Neural cell (in vitro differentiated cells): ENCODE results near the gene TRERF1.

ENCODE experiments used
- EP300 ChIP-seq: fragments of 450-650 bp; conservative IDR thresholded peaks from 2 replicates; pipeline ENCODE4 v1.6.1; 2014; ENCODE audit warnings: antibody characterized with exemption, mild to moderate bottlenecking, moderate library complexity; ENCODE audit not compliant: poor library complexity, severe bottlenecking
- MXI1 ChIP-seq: fragments of 450-650 bp; conservative IDR thresholded peaks from 2 replicates; pipeline ENCODE4 v1.6.1; 2014; ENCODE audit warnings: antibody characterized with exemption, mild to moderate bottlenecking; ENCODE audit not compliant: poor library complexity, severe bottlenecking
- POLR2AphosphoS5 ChIP-seq: IDR thresholded peaks from 2 replicates; pipeline ENCODE4 v1.6.1; 2012
- RAD21 ChIP-seq: fragments of 450-650 bp; conservative IDR thresholded peaks from 2 replicates; pipeline ENCODE4 v1.6.1; 2014; ENCODE audit warnings: antibody characterized with exemption, mild to moderate bottlenecking, moderate library complexity
- TAF1 ChIP-seq: IDR thresholded peaks from 2 replicates; pipeline ENCODE4 v1.6.1; 2012; ENCODE audit warnings: low read depth
- TF ChIP-seq, protein P1 (sequence below): fragments of 450-650 bp; IDR thresholded peaks from 2 replicates; pipeline ENCODE4 v1.5.1; 2014; ENCODE audit warnings: antibody characterized with exemption, mild to moderate bottlenecking, moderate library complexity; ENCODE audit not compliant: poor library complexity, severe bottlenecking

- TF ChIP-seq, protein P1, sequence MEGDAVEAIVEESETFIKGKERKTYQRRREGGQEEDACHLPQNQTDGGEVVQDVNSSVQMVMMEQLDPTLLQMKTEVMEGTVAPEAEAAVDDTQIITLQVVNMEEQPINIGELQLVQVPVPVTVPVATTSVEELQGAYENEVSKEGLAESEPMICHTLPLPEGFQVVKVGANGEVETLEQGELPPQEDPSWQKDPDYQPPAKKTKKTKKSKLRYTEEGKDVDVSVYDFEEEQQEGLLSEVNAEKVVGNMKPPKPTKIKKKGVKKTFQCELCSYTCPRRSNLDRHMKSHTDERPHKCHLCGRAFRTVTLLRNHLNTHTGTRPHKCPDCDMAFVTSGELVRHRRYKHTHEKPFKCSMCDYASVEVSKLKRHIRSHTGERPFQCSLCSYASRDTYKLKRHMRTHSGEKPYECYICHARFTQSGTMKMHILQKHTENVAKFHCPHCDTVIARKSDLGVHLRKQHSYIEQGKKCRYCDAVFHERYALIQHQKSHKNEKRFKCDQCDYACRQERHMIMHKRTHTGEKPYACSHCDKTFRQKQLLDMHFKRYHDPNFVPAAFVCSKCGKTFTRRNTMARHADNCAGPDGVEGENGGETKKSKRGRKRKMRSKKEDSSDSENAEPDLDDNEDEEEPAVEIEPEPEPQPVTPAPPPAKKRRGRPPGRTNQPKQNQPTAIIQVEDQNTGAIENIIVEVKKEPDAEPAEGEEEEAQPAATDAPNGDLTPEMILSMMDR, result no peak
- TF ChIP-seq RAD21 (no peak), EP300 (no peak), MXI1 (no peak), TAF1 (no peak), POLR2AphosphoS5 (no peak)
These were observed 87.5 kb downstream of the TRERF1 start for GRCh38 chr6:42363926-42364849.
